ENCODE data around the gene TSKS. TPM values are rescaled to one million over a fixed set of nuclear protein-coding genes. Genes with fewer than 3 reads are reported as not detected.

Gene TSKS
- total RNA-seq, 5 donors from 2014 or later (not counting 1 experiment from before 2014, with no cell fraction given), result 0.23 to 4.1 (median 2.1) TPM

DNA sequence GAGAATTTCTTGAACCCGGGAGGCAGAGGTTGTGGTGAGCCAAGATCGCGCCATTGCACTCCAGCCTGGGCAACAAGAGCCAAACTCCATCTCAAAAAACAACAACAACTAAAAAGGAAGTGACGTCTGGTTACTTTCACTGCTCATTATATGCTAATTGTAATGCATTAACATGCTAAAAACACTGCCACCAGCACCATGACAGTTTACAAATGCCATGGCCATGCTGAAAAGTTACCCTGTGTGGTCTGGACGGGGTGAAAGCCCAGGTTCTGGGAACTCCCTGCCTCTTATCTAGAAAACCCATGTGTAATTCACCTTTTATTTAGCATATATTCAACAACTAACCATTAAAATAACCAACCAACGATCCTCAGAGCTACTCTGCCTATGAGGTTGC is 44.1 kb downstream of the TSKS start:
- no peak overlapping the region for H3K27ac ChIP-seq (ENCODE audit: low read length)
- CTCF ChIA-PET, result no interaction called here
- DNase-seq (no peak), ATAC-seq (replicated peaks in 1 of 4) (no peak)
- WGBS (ENCODE audit: insufficient coverage), result 86% methylated on average over 2 of the region's 6 CpGs
- H3K4me3 ChIP-seq (ENCODE audit: control insufficient read depth in 1 of 2, extremely low read depth in 1 of 2, low read length in 1 of 2), result no peak overlapping the region
- H3K27me3 Mint-ChIP-seq, result no peaks in the 10 kb centered on the region
- H3K27me3 ChIP-seq (replicated peaks in 1 of 2; ENCODE audit: control insufficient read depth in 2 of 2, extremely low read depth in 1 of 2, insufficient read depth in 2 of 2, low read length in 1 of 2), result no peaks in the 10 kb centered on the region
- peaks cover 9 to 18% (median 14%) of the 10 kb centered on the region in 3 donors for H3K4me1 Mint-ChIP-seq
- POLR2A ChIA-PET, result no interaction called here
- peaks cover 9% of the 10 kb centered on the region for H3K36me3 Mint-ChIP-seq
- peaks cover 0 to 17% of the 10 kb centered on the region in 2 experiments for H3K4me1 ChIP-seq (ENCODE audit: control insufficient read depth in 1 of 2, extremely low read depth in 1 of 2, insufficient read depth in 2 of 2, low read length in 2 of 2)
- H3K36me3 ChIP-seq (ENCODE audit: control insufficient read depth in 2 of 2, extremely low read depth in 1 of 2, insufficient read depth in 1 of 2, low read length in 1 of 2), result no peaks in the 10 kb centered on the region
- H3K9me3 Mint-ChIP-seq, result no peaks in the 10 kb centered on the region
- peak overlapping the region; percentile 37 to 95 (median 43) for H3K4me3 Mint-ChIP-seq
- H3K27ac Mint-ChIP-seq, result peak overlapping the region; percentile 39 to 44
- H3K9me3 ChIP-seq, result no peaks in the 10 kb centered on the region

DNA sequence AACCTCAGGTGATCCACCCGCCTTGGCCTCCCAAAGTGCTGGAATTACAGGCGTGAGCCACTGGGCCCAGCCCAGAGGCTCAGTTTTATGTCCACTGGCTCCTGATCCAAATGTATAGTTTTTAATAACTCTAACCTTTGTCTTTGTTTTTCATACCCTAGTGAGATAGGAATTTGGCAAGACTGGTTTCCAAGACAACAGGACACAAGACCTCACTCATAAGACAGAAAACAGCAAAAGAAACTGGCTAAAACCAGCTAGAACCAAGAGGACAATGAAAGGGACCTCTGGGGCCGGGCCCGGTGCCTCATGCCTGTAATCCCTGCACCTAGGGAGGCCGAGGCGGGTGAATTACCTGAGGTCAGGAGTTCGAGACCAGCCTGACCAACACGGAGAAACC is 44.6 kb downstream of the TSKS start:
- Histone ChIP-seq H3K9me3 (no peaks in the 10 kb centered on the region), H3K27me3 (replicated peaks in 1 of 2; ENCODE audit: control insufficient read depth in 2 of 2, extremely low read depth in 1 of 2, insufficient read depth in 2 of 2, low read length in 1 of 2) (no peaks in the 10 kb centered on the region), H3K36me3 (ENCODE audit: control insufficient read depth in 2 of 2, extremely low read depth in 1 of 2, insufficient read depth in 1 of 2, low read length in 1 of 2) (no peaks in the 10 kb centered on the region), H3K4me3 (ENCODE audit: control insufficient read depth in 1 of 2, extremely low read depth in 1 of 2, low read length in 1 of 2) (no peak overlapping the region), H3K27ac (ENCODE audit: low read length) (no peak overlapping the region), H3K4me1 (ENCODE audit: control insufficient read depth in 1 of 2, extremely low read depth in 1 of 2, insufficient read depth in 2 of 2, low read length in 2 of 2) (peaks cover 0 to 17% of the 10 kb centered on the region in 2 experiments)
- Mint-ChIP-seq H3K4me3 (peak overlapping the region; percentile 62 to 95 (median 92)), H3K9me3 (no peaks in the 10 kb centered on the region), H3K27me3 (no peaks in the 10 kb centered on the region), H3K4me1 (peaks cover 9 to 18% (median 14%) of the 10 kb centered on the region in 3 donors), H3K27ac (peak overlapping the region; percentile 34 to 95), H3K36me3 (peaks cover 7% of the 10 kb centered on the region)
- ATAC-seq (replicated peaks in 1 of 4) (no peak), DNase-seq (no peak)
- POLR2A ChIA-PET, result interaction anchor here in 1 of 2 donors (0.6 kb wide), 1 partner anchor 48 kb away, joined by 5 read pairs; the partner anchor contains the start of gene AP2A1
- 93% methylated on average over 4 of the region's 8 CpGs for WGBS (ENCODE audit: insufficient coverage)
- CTCF ChIA-PET, result interaction anchor here in 1 of 2 donors (0.7 to 0.9 kb wide), 3 partner anchors 17 to 1386 kb away, joined by 3 read pairs; no protein-coding TSS in a partner anchor

DNA sequence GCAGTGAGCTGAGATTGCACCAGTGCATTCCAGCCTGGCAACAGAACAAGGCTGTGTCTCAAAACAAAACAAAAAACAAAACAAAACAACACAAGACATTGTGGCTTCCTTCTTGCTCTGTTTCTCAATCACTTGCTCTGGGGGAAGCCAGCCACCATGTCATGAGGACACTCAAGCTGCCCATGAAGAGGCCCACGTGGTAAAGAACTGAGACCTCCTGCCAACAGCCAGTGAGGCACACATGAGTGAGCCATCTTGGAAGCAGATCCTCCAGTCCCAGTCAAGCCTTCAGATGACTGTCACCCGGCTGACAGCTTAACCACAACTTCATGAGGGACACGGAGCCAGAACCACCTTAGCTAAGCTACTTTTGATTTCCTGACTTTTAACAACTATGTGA is 47.0 kb downstream of the TSKS start:
- Mint-ChIP-seq H3K4me3 (no peak overlapping the region), H3K9me3 (no peaks in the 10 kb centered on the region), H3K36me3 (peaks cover 3% of the 10 kb centered on the region), H3K4me1 (peaks cover 9 to 18% (median 14%) of the 10 kb centered on the region in 3 donors), H3K27ac (peak overlapping the region; percentile 59 to 64), H3K27me3 (no peaks in the 10 kb centered on the region)
- Histone ChIP-seq H3K27me3 (replicated peaks in 1 of 2; ENCODE audit: control insufficient read depth in 2 of 2, extremely low read depth in 1 of 2, insufficient read depth in 2 of 2, low read length in 1 of 2) (peaks cover 0 to 3% of the 10 kb centered on the region in 2 experiments), H3K4me3 (ENCODE audit: control insufficient read depth in 1 of 2, extremely low read depth in 1 of 2, low read length in 1 of 2) (no peak overlapping the region), H3K4me1 (ENCODE audit: control insufficient read depth in 1 of 2, extremely low read depth in 1 of 2, insufficient read depth in 2 of 2, low read length in 2 of 2) (peaks cover 0 to 17% of the 10 kb centered on the region in 2 experiments), H3K36me3 (ENCODE audit: control insufficient read depth in 2 of 2, extremely low read depth in 1 of 2, insufficient read depth in 1 of 2, low read length in 1 of 2) (no peaks in the 10 kb centered on the region), H3K9me3 (no peaks in the 10 kb centered on the region), H3K27ac (ENCODE audit: low read length) (no peak overlapping the region)
- DNase-seq, result no peak
- no peak for ATAC-seq (replicated peaks in 1 of 4)
- ChIA-PET CTCF (interaction anchor here in 1 of 2 donors (0.6 kb wide), 1 partner anchor 51 kb away, joined by 6 read pairs; the partner anchor contains the start of gene AP2A1), POLR2A (no interaction called here)
- 82% methylated on average over 1 of the region's 3 CpGs for WGBS (ENCODE audit: insufficient coverage)

DNA sequence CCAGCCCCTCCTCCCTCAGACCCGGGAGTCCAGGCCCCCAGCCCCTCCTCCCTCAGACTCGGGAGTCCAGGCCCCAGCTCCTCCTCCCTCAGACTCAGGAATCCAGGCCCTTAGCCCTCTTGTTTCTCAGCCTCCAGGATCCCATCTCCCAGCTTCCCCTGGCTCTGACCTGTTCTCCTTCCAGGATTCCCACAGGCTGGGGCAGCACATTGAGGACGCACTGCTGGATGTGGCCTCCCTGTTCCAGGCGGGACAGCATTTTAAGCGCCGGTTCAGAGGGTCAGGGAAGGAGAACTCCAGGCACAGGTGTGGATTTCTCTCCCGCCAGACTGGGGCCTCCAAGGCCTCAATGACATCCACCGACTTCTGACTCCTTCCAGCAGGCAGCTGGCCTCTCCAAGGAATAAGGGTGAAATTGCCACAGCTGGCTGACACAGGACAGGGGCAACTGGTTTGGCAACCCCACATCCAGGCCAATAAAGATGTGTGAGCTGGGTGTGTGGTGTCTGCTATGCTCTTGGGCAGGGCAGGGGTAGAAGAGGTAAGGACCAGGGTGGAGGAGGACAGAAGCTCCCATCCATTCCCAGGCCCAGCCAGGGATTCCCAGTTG is 49.8 kb downstream of the TSKS start:
- Mint-ChIP-seq H3K9me3 (no peaks in the 10 kb centered on the region), H3K4me1 (peaks cover 9 to 12% (median 10%) of the 10 kb centered on the region in 3 donors), H3K27me3 (peaks cover 5 to 7% of the 10 kb centered on the region in 2 donors), H3K4me3 (no peak overlapping the region), H3K36me3 (peaks cover 3% of the 10 kb centered on the region), H3K27ac (no peak overlapping the region)
- 95% methylated on average over 6 of the region's 8 CpGs for WGBS (ENCODE audit: insufficient coverage)
- CTCF ChIA-PET, result no interaction called here
- no peak overlapping the region for H3K4me3 ChIP-seq (ENCODE audit: control insufficient read depth in 1 of 2, extremely low read depth in 1 of 2, low read length in 1 of 2)
- H3K27ac ChIP-seq (ENCODE audit: low read length), result no peak overlapping the region
- ATAC-seq (replicated peaks in 1 of 4) (no peak), DNase-seq (no peak)
- no peaks in the 10 kb centered on the region for H3K9me3 ChIP-seq
- H3K36me3 ChIP-seq (ENCODE audit: control insufficient read depth in 2 of 2, extremely low read depth in 1 of 2, insufficient read depth in 1 of 2, low read length in 1 of 2), result no peaks in the 10 kb centered on the region
- peaks cover 0 to 16% of the 10 kb centered on the region in 2 experiments for H3K4me1 ChIP-seq (ENCODE audit: control insufficient read depth in 1 of 2, extremely low read depth in 1 of 2, insufficient read depth in 2 of 2, low read length in 2 of 2)
- peaks cover 0 to 12% of the 10 kb centered on the region in 2 experiments for H3K27me3 ChIP-seq (replicated peaks in 1 of 2; ENCODE audit: control insufficient read depth in 2 of 2, extremely low read depth in 1 of 2, insufficient read depth in 2 of 2, low read length in 1 of 2)
- POLR2A ChIA-PET, result no interaction called here

GRCh38 chr19:49712397-49712859 is 50.7 kb downstream of the TSKS start:
- POLR2A ChIA-PET, result no interaction called here
- H3K9me3 Mint-ChIP-seq, result no peaks in the 10 kb centered on the region
- no peak for ATAC-seq (replicated peaks in 1 of 4)
- peaks cover 0 to 7% of the 10 kb centered on the region in 2 experiments for H3K4me1 ChIP-seq (ENCODE audit: control insufficient read depth in 1 of 2, extremely low read depth in 1 of 2, insufficient read depth in 2 of 2, low read length in 2 of 2)
- peaks cover 3% of the 10 kb centered on the region for H3K36me3 Mint-ChIP-seq
- H3K36me3 ChIP-seq (ENCODE audit: control insufficient read depth in 2 of 2, extremely low read depth in 1 of 2, insufficient read depth in 1 of 2, low read length in 1 of 2), result no peaks in the 10 kb centered on the region
- peaks cover 0 to 15% of the 10 kb centered on the region in 2 experiments for H3K27me3 ChIP-seq (replicated peaks in 1 of 2; ENCODE audit: control insufficient read depth in 2 of 2, extremely low read depth in 1 of 2, insufficient read depth in 2 of 2, low read length in 1 of 2)
- H3K27me3 Mint-ChIP-seq, result peaks cover 5 to 7% of the 10 kb centered on the region in 2 donors
- H3K9me3 ChIP-seq, result no peaks in the 10 kb centered on the region
- no peak for DNase-seq
- H3K4me3 Mint-ChIP-seq, result no peak overlapping the region
- 93% methylated on average over 8 of the region's 20 CpGs for WGBS (ENCODE audit: insufficient coverage)
- H3K4me1 Mint-ChIP-seq, result peaks cover 4 to 8% (median 6%) of the 10 kb centered on the region in 3 donors
- H3K4me3 ChIP-seq (ENCODE audit: control insufficient read depth in 1 of 2, extremely low read depth in 1 of 2, low read length in 1 of 2), result no peak overlapping the region
- no peak overlapping the region for H3K27ac ChIP-seq (ENCODE audit: low read length)
- no peak overlapping the region for H3K27ac Mint-ChIP-seq
- CTCF ChIA-PET, result no interaction called here

GRCh38 chr19:49710372-49710951 is 52.6 kb downstream of the TSKS start:
- H3K27ac ChIP-seq (ENCODE audit: low read length), result no peak overlapping the region
- H3K4me3 Mint-ChIP-seq, result no peak overlapping the region
- no peaks in the 10 kb centered on the region for H3K9me3 Mint-ChIP-seq
- H3K9me3 ChIP-seq, result no peaks in the 10 kb centered on the region
- peaks cover 0 to 2% (median 0%) of the 10 kb centered on the region in 3 donors for H3K4me1 Mint-ChIP-seq
- H3K27me3 ChIP-seq (replicated peaks in 1 of 2; ENCODE audit: control insufficient read depth in 2 of 2, extremely low read depth in 1 of 2, insufficient read depth in 2 of 2, low read length in 1 of 2), result peaks cover 0 to 28% of the 10 kb centered on the region in 2 experiments
- no peak for DNase-seq
- no peaks in the 10 kb centered on the region for H3K36me3 ChIP-seq (ENCODE audit: control insufficient read depth in 2 of 2, extremely low read depth in 1 of 2, insufficient read depth in 1 of 2, low read length in 1 of 2)
- 93% methylated on average over 17 of the region's 20 CpGs for WGBS (ENCODE audit: insufficient coverage)
- no peak for ATAC-seq (replicated peaks in 1 of 4)
- H3K27me3 Mint-ChIP-seq, result peaks cover 5 to 7% of the 10 kb centered on the region in 2 donors
- peaks cover 3% of the 10 kb centered on the region for H3K36me3 Mint-ChIP-seq
- no peak overlapping the region for H3K4me3 ChIP-seq (ENCODE audit: control insufficient read depth in 1 of 2, extremely low read depth in 1 of 2, low read length in 1 of 2)
- H3K4me1 ChIP-seq (ENCODE audit: control insufficient read depth in 1 of 2, extremely low read depth in 1 of 2, insufficient read depth in 2 of 2, low read length in 2 of 2), result no peaks in the 10 kb centered on the region
- POLR2A ChIA-PET, result no interaction called here
- no peak overlapping the region for H3K27ac Mint-ChIP-seq
- CTCF ChIA-PET, result no interaction called here
